NCI-H510A treated with DMSO at 0.1 percent for 48 hours (cell line): Measurements from ENCODE around the gene LMO3.
"Not testable (repeated sequence)": the region's sequence is repeated elsewhere in the genome, so short reads cannot be mapped to it uniquely, and the experiment has no call there.

Source experiments
- DNase-seq: peaks from one replicate; lab custom pipeline; 2025; lab: John Stamatoyannopoulos, UW

LMO3 gene

GRCh38 chr12:16545836-16546235, 60.1 kb downstream of the LMO3 start:
- DNase-seq: no peak

GRCh38 chr12:16542586-16542985, 63.4 kb downstream of the LMO3 start:
- no peak for DNase-seq

GRCh38 chr12:16537652-16538051, 68.3 kb downstream of the LMO3 start:
- DNase-seq: not testable (repeated sequence)

- peak; percentile 96 for DNase-seq
These were observed 74.3 kb downstream of the LMO3 start for GRCh38 chr12:16531621-16532020.

- DNase-seq: peak; percentile 84
These were observed 75.6 kb downstream of the LMO3 start for GRCh38 chr12:16530268-16530850.

- no peak for DNase-seq
These were observed 79.3 kb downstream of the LMO3 start for GRCh38 chr12:16526693-16527092.

- peak; percentile 83 for DNase-seq
These were observed 81.6 kb downstream of the LMO3 start for GRCh38 chr12:16524378-16524777.

- no peak for DNase-seq
These were observed 82.0 kb downstream of the LMO3 start for GRCh38 chr12:16523951-16524331.

- peak; percentile 9 for DNase-seq
These were observed 82.5 kb downstream of the LMO3 start for GRCh38 chr12:16523284-16523950.

GRCh38 chr12:16520328-16520727, 85.6 kb downstream of the LMO3 start:
- no peak for DNase-seq

GRCh38 chr12:16515666-16516065, 90.3 kb downstream of the LMO3 start:
- no peak for DNase-seq

- DNase-seq: no peak
These were observed 92.7 kb downstream of the LMO3 start for GRCh38 chr12:16513231-16513630.

GRCh38 chr12:16509411-16509810, 96.6 kb downstream of the LMO3 start:
- peak; percentile 20 for DNase-seq

GRCh38 chr12:16506394-16506793, 99.6 kb downstream of the LMO3 start:
- DNase-seq: peak; percentile 18

GRCh38 chr12:16504200-16504599, 101.8 kb downstream of the LMO3 start:
- DNase-seq: no peak

- no peak for DNase-seq
These were observed 106.4 kb downstream of the LMO3 start for GRCh38 chr12:16499611-16500010.
